CD4-positive, alpha-beta T cell (primary cell): ENCODE results near the gene TFAP2A. TPM values are rescaled to one million over a fixed set of nuclear protein-coding genes. Genes with fewer than 3 reads are reported as not detected.

Source experiments
- ATAC-seq: fragments of 200-7000 bp; cut with Tn5 transposase; one replicate; pipeline ENCODE4 v1.10.0; 2022; ENCODE audit warnings: mild to moderate bottlenecking; ENCODE audit not compliant: poor library complexity
- CTCF ChIA-PET: fragments of 350-600 bp; sonication (Branson Sonifier 250); formaldehyde crosslinking; loops from one replicate; lab custom pipeline; 2021; ENCODE audit warnings: antibody characterized with exemption, inconsistent platforms; lab: Charles Lee
- POLR2A ChIA-PET: fragments of 350-600 bp; sonication (Branson Sonifier 250); formaldehyde crosslinking; loops from one replicate; lab custom pipeline; 2021; ENCODE audit warnings: antibody characterized with exemption, inconsistent platforms; lab: Charles Lee
- DNase-seq, 14 experiments: peaks; one replicate each; pipeline ENCODE4 v3.0.0-alpha.2; 2013 to 2020; ENCODE audit warnings: mixed read lengths in 2 of 14
- H3K27ac ChIP-seq, 2 donors: one replicate each; pipeline versions ENCODE4 v1.5.1 to v1.7.0; 2013; ENCODE audit warnings: low read length in 2 of 2, low read depth in 1 of 2, mild to moderate bottlenecking in 1 of 2
- H3K27me3 ChIP-seq, 2 experiments: 1 replicate in 1 of 2; 2 replicates in 1 of 2; pipeline versions ENCODE4 v1.6.1 to v1.7.0; 2013; ENCODE audit warnings: low read length in 2 of 2, control low read depth in 1 of 2, mild to moderate bottlenecking in 1 of 2, moderate library complexity in 1 of 2; ENCODE audit not compliant: insufficient read depth in 2 of 2, control insufficient read depth in 1 of 2
- H3K36me3 ChIP-seq: one replicate; pipeline ENCODE4 v1.6.1; 2013; ENCODE audit warnings: low read length, control low read depth; ENCODE audit not compliant: insufficient read depth
- H3K4me1 ChIP-seq: one replicate; pipeline ENCODE4 v1.6.1; 2013; ENCODE audit warnings: low read length, control low read depth; ENCODE audit not compliant: insufficient read depth
- H3K4me3 ChIP-seq: one replicate; pipeline ENCODE4 v1.5.1; 2013; ENCODE audit warnings: mild to moderate bottlenecking, low read length, moderate library complexity
- H3K9me3 ChIP-seq, 2 experiments: 1 replicate in 1 of 2; 2 replicates in 1 of 2; pipeline versions ENCODE4 v1.6.1 to v1.7.0; 2013; ENCODE audit warnings: low read length in 2 of 2, mild to moderate bottlenecking in 2 of 2, control low read depth in 1 of 2, moderate library complexity in 1 of 2; ENCODE audit not compliant: control insufficient read depth in 1 of 2, insufficient read depth in 1 of 2
- H3K27ac Mint-ChIP-seq: one replicate; pipeline ENCODE4 v1.8.0; 2020; ENCODE audit warnings: mixed read lengths
- H3K27me3 Mint-ChIP-seq: one replicate; pipeline ENCODE4 v1.8.0; 2021; ENCODE audit warnings: mixed read lengths
- H3K36me3 Mint-ChIP-seq: one replicate; pipeline ENCODE4 v1.8.0; 2021; ENCODE audit warnings: low read depth, mixed read lengths
- H3K4me1 Mint-ChIP-seq: one replicate; pipeline ENCODE4 v1.8.0; 2021; ENCODE audit warnings: low read depth, mixed read lengths
- H3K4me3 Mint-ChIP-seq: one replicate; pipeline ENCODE4 v1.8.0; 2020; ENCODE audit warnings: mild to moderate bottlenecking, mixed read lengths
- H3K9me3 Mint-ChIP-seq: one replicate; pipeline ENCODE4 v1.8.0; 2020; ENCODE audit warnings: mixed read lengths
- CTCF ChIP-seq: fragments of 200-600 bp; IDR thresholded peaks from one replicate; pipeline ENCODE4 v1.8.0; 2022; ENCODE audit warnings: antibody characterized with exemption, mild to moderate bottlenecking
- intact Hi-C, 2 experiments: fragments of 100-400 bp; cut with DNase I in 1 of 2; cut with micrococcal nuclease in 1 of 2; formaldehyde crosslinking; loops; one replicate each; pipeline versions ENCODE4 v1.15.1 to v1.9.0; 2023 to 2025; cut with DNase I, micrococcal nuclease
- total RNA-seq, 174 experiments: library from RNA in 2 of 174; stranded (reverse) in 2 of 174; gene quantifications; one replicate each; pipeline ENCODE4 v1.2.3 and lab custom pipeline; 2021 to 2026

The TFAP2A gene
- total RNA-seq, 2 experiments from 2014 or later = 0.16 TPM; not detected in 1

GRCh38 chr6:10386756-10387654 is 27.9 kb downstream of the TFAP2A start:
- peaks cover 21 to 57% of the 10 kb centered on the region in 2 experiments for H3K9me3 ChIP-seq
- intact Hi-C loops = no loop called here
- H3K36me3 ChIP-seq = no peaks in the 10 kb centered on the region
- no peak overlapping the region for H3K4me3 ChIP-seq
- peaks cover 19% of the 10 kb centered on the region for H3K36me3 Mint-ChIP-seq
- H3K4me1 ChIP-seq = peaks cover 13% of the 10 kb centered on the region
- DNase-seq (no peak), ATAC-seq (no peak)
- peaks cover 99 to 100% of the 10 kb centered on the region in 2 experiments for H3K27me3 ChIP-seq
- ChIA-PET CTCF (no interaction called here), POLR2A (no interaction called here)
- no peak overlapping the region for H3K27ac Mint-ChIP-seq
- H3K27ac ChIP-seq = no peak overlapping the region
- peaks cover 8% of the 10 kb centered on the region for H3K4me1 Mint-ChIP-seq
- no peak overlapping the region for H3K4me3 Mint-ChIP-seq
- peaks cover 26% of the 10 kb centered on the region for H3K9me3 Mint-ChIP-seq
- peaks cover 94% of the 10 kb centered on the region for H3K27me3 Mint-ChIP-seq
- TF ChIP-seq CTCF = no peak

- H3K27ac Mint-ChIP-seq = no peak overlapping the region
- H3K27me3 ChIP-seq = peaks cover 99 to 100% of the 10 kb centered on the region in 2 experiments
Measured at GRCh38 chr6:10386220-10386619, 28.7 kb downstream of the TFAP2A start.

GRCh38 chr6:10385524-10386132 is 29.2 kb downstream of the TFAP2A start:
- intact Hi-C loops = no loop called here
- Histone ChIP-seq H3K4me3 (no peak overlapping the region), H3K36me3 (no peaks in the 10 kb centered on the region), H3K9me3 (peaks cover 15 to 61% of the 10 kb centered on the region in 2 experiments), H3K4me1 (peaks cover 13% of the 10 kb centered on the region), H3K27me3 (peaks cover 98 to 100% of the 10 kb centered on the region in 2 experiments), H3K27ac (no peak overlapping the region)
- no peak for TF ChIP-seq CTCF
- Mint-ChIP-seq H3K4me1 (peaks cover 8% of the 10 kb centered on the region), H3K9me3 (peaks cover 26% of the 10 kb centered on the region), H3K27ac (no peak overlapping the region), H3K27me3 (peaks cover 93% of the 10 kb centered on the region), H3K36me3 (peaks cover 19% of the 10 kb centered on the region), H3K4me3 (no peak overlapping the region)
- CTCF ChIA-PET = interaction anchor here (0.6 to 0.7 kb wide), 2 partner anchors 249 to 1869 kb away, joined by 3 read pairs; no protein-coding TSS in a partner anchor
- no peak for DNase-seq
- no peak for ATAC-seq
- POLR2A ChIA-PET = no interaction called here

More at GRCh38 chr6:10386220-10386619, 28.7 kb downstream of the TFAP2A start:
- peaks cover 8% of the 10 kb centered on the region for H3K4me1 Mint-ChIP-seq
- DNase-seq (no peak), ATAC-seq (no peak)
- TF ChIP-seq CTCF = no peak
- no peak overlapping the region for H3K4me3 Mint-ChIP-seq
- peaks cover 26% of the 10 kb centered on the region for H3K9me3 Mint-ChIP-seq
- CTCF ChIA-PET = no interaction called here
- Histone ChIP-seq H3K4me3 (no peak overlapping the region), H3K36me3 (no peaks in the 10 kb centered on the region), H3K4me1 (peaks cover 13% of the 10 kb centered on the region), H3K9me3 (peaks cover 19 to 64% of the 10 kb centered on the region in 2 experiments), H3K27ac (no peak overlapping the region)
- H3K27me3 Mint-ChIP-seq = peaks cover 93% of the 10 kb centered on the region
- intact Hi-C loops = no loop called here
- H3K36me3 Mint-ChIP-seq = peaks cover 19% of the 10 kb centered on the region
- POLR2A ChIA-PET = no interaction called here
